Islet precursor cell (in vitro differentiated cells): Measurements from ENCODE around the gene PTGR1.
"Not testable (repeated sequence)": the region's sequence is repeated elsewhere in the genome, so short reads cannot be mapped to it uniquely, and the experiment has no call there.

Source experiments
- DNase-seq: peaks from one replicate; pipeline ENCODE4 v3.0.0-alpha.2; 2018

PTGR1 gene

DNA sequence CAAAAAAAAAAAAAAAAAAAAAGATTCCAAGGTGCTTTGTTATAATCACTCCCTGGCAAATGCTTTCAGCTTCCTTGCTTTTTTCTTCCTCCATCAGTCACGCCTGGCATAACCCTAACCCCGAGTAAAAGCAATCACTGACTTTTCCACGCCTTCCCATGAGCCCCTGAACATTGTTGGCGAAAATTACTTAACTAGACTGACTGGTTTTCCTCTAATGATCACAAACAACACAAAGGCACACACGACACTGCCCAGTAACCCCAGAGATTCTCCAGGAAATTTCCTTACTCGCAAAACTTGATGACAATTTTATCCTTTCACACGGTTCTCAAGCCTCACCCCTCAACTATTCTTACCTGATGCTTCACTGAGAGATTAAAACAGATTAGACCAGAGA lies 11.4 kb upstream of the PTGR1 start:
- DNase-seq, result no peak

DNA sequence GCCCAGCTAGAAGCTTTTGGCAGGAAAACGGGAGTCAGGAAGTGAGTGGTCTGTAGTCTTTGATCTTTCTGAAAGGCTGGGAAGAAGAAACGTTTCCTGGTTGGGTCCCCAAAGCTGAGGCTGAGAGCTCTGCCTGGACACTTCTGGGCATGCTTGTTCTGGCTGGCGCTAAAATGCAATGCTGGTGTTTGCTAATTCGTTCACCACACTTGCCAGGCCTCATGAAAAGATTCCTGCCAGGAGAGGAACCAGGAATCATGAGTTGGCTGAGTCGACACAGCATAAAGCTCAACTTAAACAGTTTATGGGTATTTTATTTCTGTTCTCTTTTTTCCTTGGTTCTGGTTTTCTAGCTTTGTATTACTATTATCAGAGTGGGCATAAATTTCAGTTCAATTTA lies 10.7 kb upstream of the PTGR1 start:
- no peak for DNase-seq

DNA sequence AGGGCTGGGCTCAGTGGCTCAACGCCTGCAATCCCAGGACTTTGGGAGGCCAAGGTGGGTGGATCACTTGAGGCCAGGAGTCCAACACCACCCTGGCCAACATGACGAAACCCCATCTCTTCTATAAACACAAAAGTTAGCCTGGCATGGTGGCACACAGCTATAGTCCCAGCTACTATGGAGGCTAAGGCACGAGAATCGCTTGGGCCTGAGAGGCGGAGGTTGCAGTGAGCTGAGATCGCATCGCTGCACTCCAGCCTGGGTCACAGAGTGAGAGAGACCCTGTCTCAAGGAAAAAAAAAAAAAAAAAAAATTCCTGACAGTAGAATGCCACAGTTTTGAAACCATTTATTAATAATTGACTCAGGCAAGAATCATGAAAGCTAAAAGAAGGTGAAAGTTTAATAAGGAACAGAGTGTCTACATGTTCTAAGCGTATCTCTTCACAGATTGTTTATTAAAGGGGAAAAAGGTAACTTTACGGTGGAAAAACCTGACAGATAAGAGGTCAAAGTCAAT lies 5.7 kb upstream of the PTGR1 start:
- no peak for DNase-seq

DNA sequence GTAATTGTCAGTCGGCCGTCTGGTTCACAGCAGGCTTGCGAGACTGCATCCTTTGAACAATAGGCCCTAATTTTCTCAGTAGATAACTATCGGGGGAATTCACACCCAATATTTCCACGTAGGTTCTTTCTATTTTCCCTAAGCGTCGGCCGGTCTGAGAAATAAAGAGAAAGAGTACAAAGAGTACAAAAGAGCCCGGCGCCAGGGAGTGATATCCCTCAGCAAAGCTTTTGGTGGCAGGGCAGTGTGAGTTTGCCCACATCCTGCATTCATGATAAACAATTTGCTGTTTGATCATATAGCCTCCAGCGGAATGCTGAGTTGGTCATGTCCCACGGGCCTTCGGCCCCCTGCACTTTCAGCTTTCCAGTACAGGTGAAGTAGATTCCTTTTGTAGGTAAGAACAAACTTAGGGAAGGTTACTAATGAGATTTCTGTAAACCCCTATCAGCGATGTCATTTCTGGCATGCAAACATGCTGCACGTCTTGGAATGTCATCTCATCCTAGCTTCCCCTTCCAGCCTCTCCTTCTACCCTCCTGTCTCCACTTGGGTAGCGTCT lies 4.7 kb upstream of the PTGR1 start:
- no peak for DNase-seq

DNA sequence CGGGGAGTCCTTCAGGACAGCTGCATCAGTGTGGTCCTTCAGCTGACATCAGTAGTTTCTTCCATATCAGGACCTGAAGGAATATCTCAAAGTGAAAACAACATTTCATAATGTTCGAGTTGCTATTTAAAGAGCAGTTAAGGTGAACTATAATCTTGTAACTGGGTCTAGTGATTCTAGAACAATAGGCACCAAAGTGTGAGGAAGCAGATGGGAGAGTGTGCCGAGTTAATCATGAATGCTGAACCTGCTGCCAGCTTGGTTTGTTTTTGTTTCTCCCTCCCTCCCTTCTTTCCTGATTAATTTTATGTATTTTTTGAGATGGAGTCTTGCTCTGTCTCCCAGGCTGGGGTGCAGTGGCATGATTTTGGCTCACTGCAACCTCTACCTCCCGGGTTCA lies 3.6 kb upstream of the PTGR1 start:
- no peak for DNase-seq

DNA sequence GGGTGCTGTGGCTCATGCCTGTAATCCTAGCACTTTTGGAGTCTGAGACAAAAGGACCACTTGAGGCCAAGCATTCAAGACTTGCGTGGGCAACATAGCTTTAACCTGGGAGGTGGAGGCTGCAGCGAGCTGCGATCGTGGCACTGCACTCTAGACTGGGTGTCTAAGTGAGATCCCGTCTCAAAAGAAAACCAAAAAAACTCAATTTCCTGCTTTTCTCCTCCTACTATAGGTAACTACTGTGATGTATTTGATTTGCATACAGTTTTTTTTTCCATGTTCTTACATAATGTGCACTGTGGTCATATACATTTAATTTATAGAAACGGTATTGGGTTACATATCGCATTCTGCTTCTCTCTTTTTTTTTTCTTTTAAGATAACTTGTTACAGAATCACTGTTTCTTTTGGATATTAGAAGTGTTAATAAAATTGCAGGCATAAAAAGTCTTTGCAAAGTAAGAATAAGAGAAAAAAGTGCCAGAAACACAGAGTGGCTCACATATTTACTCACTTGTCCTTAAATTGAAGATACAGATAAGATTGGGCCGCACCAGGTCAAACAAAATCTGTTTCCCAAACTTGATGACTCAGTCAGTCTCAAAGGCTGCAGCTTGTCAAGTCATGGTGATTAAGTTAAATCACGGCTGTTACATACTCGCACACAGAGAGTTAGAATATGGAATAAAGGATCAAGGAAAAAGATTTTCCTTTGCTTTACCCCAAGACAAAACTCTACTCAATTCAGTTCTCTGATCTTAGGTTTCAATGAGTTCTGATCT lies 2.0 kb upstream of the PTGR1 start:
- DNase-seq, result no peak

DNA sequence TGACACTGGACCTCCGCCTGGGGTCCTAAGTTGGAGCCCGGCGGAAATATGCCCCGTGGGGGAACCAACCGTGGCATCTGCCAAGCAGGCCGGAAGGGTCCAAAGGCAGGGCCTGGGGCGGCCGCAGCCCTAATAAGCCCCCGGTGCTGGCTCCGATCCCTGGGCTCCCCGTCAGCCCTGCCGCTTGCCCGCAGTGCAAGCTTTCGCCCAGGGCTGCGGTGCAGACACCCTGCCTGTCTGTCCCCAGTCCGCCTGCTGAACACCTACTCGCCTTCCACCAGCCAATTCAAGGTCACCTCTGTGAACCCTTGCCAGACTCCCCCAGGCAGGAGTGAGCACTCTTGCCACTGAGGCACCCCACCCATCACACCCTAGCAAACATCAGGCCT lies 502 bp upstream of the PTGR1 start:
- peak; percentile 58 for DNase-seq

- no peak for DNase-seq
Observed at GRCh38 chr9:111598733-111599091, 735 bp downstream of the PTGR1 start.

DNA sequence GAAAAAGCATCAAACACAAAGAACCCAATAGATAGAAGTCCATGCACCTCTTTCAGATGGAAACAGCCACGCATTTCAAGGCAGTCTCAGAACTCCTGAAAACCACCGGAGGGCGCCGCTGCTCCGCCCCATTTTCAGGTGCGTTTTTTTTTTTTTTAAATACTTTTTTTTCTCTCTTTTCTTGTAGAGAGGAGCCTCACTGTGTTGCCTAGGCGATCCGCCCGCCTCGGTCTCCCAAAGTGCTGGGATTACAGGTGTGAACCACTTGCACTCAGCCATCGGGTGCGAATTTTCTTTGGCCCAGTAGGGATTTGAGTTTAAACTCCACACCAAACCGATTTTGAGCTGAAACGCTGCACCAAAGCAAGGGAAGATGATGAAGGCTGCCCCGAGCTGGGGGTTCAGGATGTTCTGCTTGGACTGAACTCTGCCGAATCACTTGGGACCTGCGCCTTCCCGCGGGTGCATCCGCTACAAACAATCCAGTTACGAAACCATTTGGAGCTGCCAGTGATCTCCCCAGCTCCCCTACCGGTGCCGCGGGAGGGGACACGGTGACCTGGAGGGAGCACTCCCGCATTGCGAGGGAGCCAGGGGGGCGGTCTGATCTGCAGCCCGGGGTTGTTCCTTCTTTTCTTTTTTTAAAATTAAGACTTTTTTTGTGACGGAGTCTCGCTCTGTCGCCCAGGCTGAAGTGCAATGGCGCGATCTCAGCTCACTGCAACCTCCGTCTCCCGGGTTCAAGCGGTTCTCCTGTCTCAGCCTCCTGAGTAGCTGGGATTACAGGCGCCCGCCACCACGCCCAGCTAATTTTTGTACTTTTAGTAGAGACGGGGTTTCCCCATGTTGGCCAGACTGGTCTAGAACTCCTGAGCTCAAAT lies 1.4 kb downstream of the PTGR1 start:
- peak; percentile 77 for DNase-seq

- no peak for DNase-seq
Observed at GRCh38 chr9:111588846-111589245, 10.6 kb downstream of the PTGR1 start.

DNA sequence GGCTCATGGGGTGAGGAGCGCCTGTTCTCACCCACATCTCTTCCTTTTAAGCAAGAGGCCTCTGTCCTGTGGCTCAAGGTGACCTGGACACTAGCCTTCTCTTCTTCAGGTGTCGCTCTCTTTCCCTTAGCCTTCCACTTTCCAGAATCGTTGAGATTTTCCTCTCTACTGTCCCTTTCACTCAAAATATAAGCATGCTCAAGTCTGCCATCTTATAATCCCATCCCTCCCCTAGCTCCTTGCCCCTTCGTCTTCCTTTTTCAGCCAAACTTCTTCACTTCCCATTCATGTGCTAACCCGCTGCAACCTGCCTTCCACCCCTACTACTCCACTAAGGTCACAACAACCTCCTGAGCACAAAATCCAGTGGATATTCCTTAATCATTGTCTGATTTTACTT lies 13.1 kb downstream of the PTGR1 start:
- no peak for DNase-seq

DNA sequence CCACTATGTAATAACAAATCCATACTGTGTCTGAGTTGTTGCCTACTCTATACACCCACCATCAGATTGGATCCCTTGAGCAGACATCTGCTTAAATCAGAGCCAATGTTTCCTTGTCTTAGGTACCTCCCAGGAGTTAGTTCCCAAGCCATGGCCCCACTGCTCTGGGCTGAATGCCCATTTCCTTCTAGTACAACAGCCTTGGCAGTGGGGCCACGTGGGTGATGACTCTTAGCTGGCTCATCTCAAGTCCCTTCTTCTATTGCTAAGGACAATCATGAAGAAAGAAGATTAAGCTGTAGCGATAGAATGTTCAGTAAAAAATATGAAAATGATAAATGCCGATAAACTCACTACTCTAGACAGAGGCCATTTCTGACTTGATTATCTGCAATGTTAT lies 16.6 kb downstream of the PTGR1 start:
- DNase-seq, result no peak

DNA sequence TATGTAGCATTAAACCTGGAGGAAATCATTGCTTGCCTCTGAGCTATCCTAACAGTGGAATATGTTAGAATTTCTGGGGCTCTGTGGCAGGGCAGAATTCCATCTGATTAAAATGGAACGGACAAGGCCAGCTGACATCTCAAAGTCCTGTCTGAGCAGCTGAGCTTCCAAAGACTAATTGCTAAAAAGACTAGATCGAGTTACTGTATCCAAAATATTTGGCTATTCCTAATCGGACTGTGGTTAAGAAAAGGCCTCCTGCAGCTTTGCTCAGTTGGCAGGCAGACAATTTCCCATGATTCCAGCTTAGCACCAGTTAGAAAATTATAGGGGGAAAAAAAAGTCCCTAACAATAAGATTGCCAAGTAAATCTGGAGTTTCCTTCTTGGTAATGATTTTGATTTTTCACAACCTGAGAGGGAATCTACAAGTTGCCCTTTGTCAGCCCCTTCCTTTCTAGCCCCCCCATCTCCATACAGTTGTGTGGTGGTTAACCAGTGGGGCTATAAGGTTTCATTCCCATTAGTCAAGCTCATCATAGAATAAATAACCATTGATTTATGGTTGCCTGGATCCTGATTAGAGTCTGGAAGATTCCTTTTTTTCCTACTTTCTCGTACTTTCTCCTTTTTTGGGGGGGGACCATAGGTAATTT lies 26.4 kb downstream of the PTGR1 start:
- DNase-seq, result no peak

DNA sequence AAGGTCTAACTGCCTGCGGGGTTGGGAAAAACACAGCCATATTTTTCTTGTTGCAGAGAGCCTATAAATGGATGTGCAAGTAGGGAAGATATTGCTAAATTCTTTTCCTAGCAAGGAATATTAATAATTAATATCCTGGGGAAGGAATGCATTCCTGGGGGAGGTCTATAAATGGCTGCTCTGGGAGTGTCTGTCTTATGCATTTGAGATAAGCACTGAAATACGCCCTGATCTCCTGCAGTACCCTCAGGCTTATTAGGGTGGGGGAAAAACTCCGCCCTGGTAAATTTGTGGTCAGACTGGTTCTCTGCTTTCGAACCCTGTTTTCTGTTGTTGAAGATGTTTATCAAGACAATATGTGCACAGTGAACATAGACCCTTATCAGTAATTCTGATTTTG lies 31.3 kb downstream of the PTGR1 start:
- not testable (repeated sequence) for DNase-seq

GRCh38 chr9:111566234-111566633 lies 33.2 kb downstream of the PTGR1 start:
- no peak for DNase-seq

GRCh38 chr9:111561165-111561719 lies 38.2 kb downstream of the PTGR1 start:
- no peak for DNase-seq

- DNase-seq, result no peak
Observed at GRCh38 chr9:111559000-111559610, 40.3 kb downstream of the PTGR1 start.

DNA sequence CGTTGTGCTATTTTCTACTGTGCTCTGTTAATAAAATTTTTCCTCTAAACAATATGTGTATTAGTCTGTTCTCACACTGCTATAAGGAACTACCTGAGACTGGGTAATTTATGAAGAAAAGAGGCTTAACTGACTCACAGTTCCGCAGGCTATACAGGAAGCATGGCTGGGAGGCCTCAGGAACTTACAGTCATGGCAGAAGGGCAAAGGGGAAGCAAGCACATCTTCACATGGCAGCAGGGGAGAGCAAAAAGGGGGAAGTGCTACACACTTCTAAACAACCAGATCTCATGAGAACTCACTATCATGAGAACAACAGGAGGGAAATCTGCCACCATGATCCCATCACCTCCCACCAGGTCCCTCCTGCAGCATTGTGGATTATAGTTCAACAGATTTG lies 44.0 kb downstream of the PTGR1 start:
- DNase-seq, result not testable (repeated sequence)

- DNase-seq, result no peak
Observed at GRCh38 chr9:111548623-111549022, 50.8 kb downstream of the PTGR1 start.

- DNase-seq, result no peak
Observed at GRCh38 chr9:111542497-111543254, 56.8 kb downstream of the PTGR1 start.

GRCh38 chr9:111533099-111533790 lies 66.2 kb downstream of the PTGR1 start:
- no peak for DNase-seq
